AG09319 (cell line): ENCODE data around the gene PPIE.

Source experiments
- DNase-seq: peaks from one replicate; pipeline ENCODE4 v3.0.0-alpha.2; 2010; ENCODE audit warnings: low read depth; ENCODE audit errors: extremely low read depth
- TF ChIP-seq, protein P1 (sequence below): IDR thresholded peaks from 2 replicates; pipeline ENCODE4 v1.5.1; 2011; ENCODE audit warnings: low read depth, mild to moderate bottlenecking, inconsistent platforms, low read length, moderate library complexity

Gene PPIE

DNA sequence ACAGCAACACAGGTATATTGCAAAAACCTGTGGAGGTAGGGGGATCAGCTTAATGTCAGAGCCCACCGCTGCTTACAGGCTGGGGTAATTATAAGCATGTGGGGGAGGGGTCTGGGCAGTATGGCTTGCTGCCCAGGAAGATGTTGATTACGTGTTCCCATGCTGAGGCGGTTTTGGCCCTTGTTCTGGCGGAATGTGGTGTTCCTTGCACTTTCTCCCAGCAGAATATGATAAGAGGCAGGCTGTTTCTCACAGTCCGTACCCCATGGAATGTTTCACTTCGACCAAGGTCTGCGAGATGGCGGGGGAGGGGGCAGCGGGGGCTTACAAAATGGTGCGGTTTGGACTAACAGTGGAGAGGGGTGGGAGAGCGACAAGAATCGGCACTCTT is 37.6 kb upstream of the PPIE start:
- TF ChIP-seq, protein P1, sequence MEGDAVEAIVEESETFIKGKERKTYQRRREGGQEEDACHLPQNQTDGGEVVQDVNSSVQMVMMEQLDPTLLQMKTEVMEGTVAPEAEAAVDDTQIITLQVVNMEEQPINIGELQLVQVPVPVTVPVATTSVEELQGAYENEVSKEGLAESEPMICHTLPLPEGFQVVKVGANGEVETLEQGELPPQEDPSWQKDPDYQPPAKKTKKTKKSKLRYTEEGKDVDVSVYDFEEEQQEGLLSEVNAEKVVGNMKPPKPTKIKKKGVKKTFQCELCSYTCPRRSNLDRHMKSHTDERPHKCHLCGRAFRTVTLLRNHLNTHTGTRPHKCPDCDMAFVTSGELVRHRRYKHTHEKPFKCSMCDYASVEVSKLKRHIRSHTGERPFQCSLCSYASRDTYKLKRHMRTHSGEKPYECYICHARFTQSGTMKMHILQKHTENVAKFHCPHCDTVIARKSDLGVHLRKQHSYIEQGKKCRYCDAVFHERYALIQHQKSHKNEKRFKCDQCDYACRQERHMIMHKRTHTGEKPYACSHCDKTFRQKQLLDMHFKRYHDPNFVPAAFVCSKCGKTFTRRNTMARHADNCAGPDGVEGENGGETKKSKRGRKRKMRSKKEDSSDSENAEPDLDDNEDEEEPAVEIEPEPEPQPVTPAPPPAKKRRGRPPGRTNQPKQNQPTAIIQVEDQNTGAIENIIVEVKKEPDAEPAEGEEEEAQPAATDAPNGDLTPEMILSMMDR: no peak
- DNase-seq: no peak

DNA sequence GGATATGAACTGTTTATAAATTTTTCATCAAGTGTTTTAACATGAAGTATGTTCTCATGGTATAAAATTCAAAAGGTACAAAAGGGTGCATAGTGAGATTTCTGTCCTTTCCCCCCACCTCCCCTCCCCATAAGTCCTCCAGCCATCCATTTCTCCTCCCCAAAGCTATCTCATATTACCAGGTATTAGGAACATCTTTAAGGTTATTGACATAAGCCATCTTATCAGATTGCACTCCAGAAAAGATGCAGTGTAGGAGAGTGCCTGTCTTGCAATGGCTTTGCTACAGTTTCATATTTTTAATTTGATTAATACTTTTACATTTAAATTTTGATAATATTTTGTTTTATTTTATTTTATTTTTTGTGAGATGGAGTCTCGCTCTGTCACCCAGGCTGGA is 33.9 kb upstream of the PPIE start:
- TF ChIP-seq, protein P1: no peak
- no peak for DNase-seq

DNA sequence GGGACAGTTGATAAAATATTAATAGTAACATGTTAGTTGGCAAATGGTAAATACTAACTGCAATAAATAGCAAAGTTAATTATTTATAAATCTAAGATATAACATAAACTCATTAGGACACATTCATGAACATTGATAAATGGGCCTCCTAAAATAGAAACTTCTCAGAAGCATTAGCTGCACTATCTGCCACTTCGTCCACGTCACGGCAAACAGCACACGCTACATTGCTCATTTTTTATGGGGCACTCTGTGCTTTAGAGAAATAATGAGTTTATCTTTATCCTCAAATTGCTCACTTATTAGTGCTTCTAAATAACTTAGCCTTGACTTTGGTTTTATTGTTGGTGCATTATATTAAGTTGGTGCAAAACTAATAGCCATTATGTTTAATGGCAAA is 31.2 kb upstream of the PPIE start:
- TF ChIP-seq, protein P1: no peak
- DNase-seq: no peak

DNA sequence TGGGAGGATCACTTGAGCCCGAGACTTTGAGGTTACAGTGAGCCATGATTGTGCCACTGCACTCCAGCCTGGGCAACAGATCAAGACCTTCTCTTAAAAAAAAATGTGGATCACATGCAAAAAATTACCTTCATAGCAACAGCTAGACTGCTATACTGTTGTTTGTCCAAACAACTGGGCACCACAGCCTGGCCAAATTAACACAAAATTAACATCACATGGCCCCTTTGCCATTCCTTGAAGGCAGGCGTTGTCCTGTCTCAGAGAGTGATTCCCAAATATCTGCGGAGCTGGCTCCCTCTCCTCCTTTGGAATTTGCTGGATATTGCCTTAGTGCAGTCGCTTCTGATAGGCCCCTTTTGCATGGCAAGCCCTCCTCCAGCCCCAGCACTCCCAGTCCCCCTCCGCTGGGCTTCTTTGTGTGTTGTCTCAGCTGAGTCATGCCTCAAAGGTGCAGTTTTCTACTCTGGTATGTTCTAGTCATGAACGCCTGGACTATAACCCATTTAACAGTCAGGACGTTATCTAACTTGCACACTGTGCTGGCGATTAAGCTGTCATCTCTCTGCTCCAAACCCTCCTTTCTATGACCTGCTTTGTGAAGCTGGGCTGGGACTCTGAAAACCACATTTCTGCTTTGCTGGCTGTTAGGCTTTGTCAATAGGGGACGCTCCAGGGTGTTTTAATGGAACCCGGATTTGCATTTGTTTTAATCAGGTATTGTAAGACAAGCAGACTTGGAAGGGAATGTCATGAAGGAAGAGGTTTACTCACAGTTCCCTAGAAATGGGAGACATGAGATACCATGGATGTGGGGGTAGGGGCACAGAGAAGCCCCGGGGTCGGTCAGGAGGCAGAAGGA is 27.3 kb upstream of the PPIE start:
- TF ChIP-seq, protein P1: no peak
- DNase-seq: no peak

DNA sequence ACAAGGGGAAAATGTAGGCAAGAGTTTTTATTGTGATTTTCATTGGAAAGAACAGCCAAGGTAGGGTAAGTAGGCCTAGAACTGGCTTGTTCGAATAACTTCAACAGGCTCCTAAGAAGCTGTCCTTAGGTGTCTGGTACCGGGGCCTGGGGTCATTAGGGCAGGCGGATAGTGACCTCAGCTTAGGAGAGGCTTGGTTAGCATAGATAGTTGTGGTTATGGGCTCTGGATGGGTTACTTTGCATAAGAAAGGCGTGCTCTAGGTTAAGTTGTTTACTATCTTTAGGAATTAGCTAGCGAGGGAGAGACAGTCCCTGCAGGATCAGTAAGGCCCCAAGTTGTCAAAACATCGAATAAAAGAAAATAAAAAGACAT is 26.7 kb upstream of the PPIE start:
- DNase-seq: no peak
- TF ChIP-seq, protein P1: no peak

DNA sequence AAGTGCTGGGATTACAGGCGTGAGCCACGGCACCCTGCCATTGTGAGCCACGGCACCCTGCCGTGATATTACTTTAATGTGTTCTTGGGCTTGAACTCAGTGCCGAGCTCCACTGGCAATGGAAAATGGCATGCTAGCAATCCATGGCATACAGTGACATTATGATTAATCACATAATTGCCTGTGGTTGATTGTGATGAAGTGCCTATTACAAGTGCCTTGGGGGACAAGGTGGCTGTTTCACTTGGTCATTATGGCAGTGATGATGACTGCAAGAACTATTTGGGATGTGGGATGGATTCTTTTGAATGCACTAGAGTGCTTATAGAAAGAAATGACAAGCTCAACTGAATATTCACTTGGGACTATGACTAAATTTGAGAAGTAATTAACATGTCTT is 25.1 kb upstream of the PPIE start:
- TF ChIP-seq, protein P1: no peak
- DNase-seq: no peak

DNA sequence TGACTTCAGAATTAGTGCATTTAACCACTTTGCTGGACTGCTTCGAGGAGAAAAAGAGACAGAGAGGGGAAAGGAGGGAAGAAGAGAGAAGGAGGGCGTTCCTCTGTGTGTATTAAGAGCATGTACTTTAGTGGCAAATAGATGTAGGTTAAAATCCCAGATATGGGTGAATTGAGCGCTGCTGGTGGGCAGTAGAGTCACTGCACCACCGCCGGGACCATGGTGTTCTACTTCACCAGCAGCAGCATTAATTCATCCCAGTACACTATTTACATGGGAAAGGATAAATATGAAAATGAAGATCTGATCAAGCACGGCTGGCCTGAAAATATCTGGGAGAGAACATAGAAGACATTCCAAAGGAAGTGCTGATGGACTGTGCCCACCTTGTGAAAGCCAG is 20.9 kb upstream of the PPIE start:
- TF ChIP-seq, protein P1: no peak
- DNase-seq: no peak
